Frontal cortex (tissue), 4 donors: ENCODE results near the gene SPACA9. TPM values are rescaled to one million over a fixed set of nuclear protein-coding genes. Genes with fewer than 3 reads are reported as not detected.

Source experiments
- DNase-seq, 2 donors: peaks; one replicate each; pipeline ENCODE4 v3.0.0; 2012; ENCODE audit warnings: low spot score in 2 of 2
- FAIRE-seq: peaks from 2 replicates; lab custom pipeline; 2012; peaks lifted over from hg19 to GRCh38; lab: Jason Lieb, UNC
- total RNA-seq: library from RNA; depleted of rRNA; stranded (reverse); fragments of >200 nt; gene quantifications from one replicate; pipeline ENCODE4 v1.2.3, GENCODE V29; 2014
- donor health status: control.
- donor health status: control.
- donor health status: control.

SPACA9 gene
- total RNA-seq, 1 donor from 2014 or later = 2.0 TPM

GRCh38 chr9:132861666-132862065 lies 17.0 kb upstream of the SPACA9 start:
- FAIRE-seq = no peak
- DNase-seq = no peak

- DNase-seq = no peak
- FAIRE-seq = no peak
Measured at GRCh38 chr9:132862533-132862932, 16.2 kb upstream of the SPACA9 start.

- DNase-seq (no peak), FAIRE-seq (no peak)
Measured at GRCh38 chr9:132863096-132863495, 15.6 kb upstream of the SPACA9 start.

GRCh38 chr9:132864277-132864676 lies 14.4 kb upstream of the SPACA9 start:
- FAIRE-seq (no peak), DNase-seq (no peak)

- FAIRE-seq = no peak
- DNase-seq = no peak
Measured at GRCh38 chr9:132864691-132865090, 14.0 kb upstream of the SPACA9 start.

GRCh38 chr9:132866898-132867297 lies 11.8 kb upstream of the SPACA9 start:
- FAIRE-seq (no peak), DNase-seq (no peak)

- no peak for DNase-seq
- no peak for FAIRE-seq
Measured at GRCh38 chr9:132869266-132869665, 9.4 kb upstream of the SPACA9 start.

- no peak for FAIRE-seq
- no peak for DNase-seq
Measured at GRCh38 chr9:132873403-132873802, 5.3 kb upstream of the SPACA9 start.

- DNase-seq (no peak), FAIRE-seq (no peak)
Measured at GRCh38 chr9:132875159-132875558, 3.5 kb upstream of the SPACA9 start.

- no peak for FAIRE-seq
Measured at GRCh38 chr9:132876849-132877248, 1.8 kb upstream of the SPACA9 start.

GRCh38 chr9:132877458-132877823 lies 1.3 kb upstream of the SPACA9 start:
- FAIRE-seq = no peak
- DNase-seq = no peak

More at GRCh38 chr9:132876849-132877248, 1.8 kb upstream of the SPACA9 start:
- no peak for DNase-seq

- peak; percentile 93 to 95 for DNase-seq
- FAIRE-seq = no peak
Measured at GRCh38 chr9:132877824-132878694, 639 bp upstream of the SPACA9 start, which contains the start of gene AK8. AK8 (minus strand) TSS chr9:132878284; CDS start chr9:132878255, 29 bp downstream.

- FAIRE-seq = no peak
- no peak for DNase-seq
Measured at GRCh38 chr9:132879457-132880323, 992 bp downstream of the SPACA9 start.

- no peak for DNase-seq
- FAIRE-seq = no peak
Measured at GRCh38 chr9:132880324-132880661, 1.6 kb downstream of the SPACA9 start.

GRCh38 chr9:132881826-132882225 lies 3.1 kb downstream of the SPACA9 start:
- DNase-seq = no peak
- no peak for FAIRE-seq

- FAIRE-seq (no peak), DNase-seq (no peak)
Measured at GRCh38 chr9:132882616-132883015, 3.9 kb downstream of the SPACA9 start.

GRCh38 chr9:132883349-132884294 lies 4.9 kb downstream of the SPACA9 start:
- no peak for FAIRE-seq
- no peak for DNase-seq

GRCh38 chr9:132885720-132886333 lies 7.1 kb downstream of the SPACA9 start:
- FAIRE-seq (no peak), DNase-seq (no peak)

GRCh38 chr9:132886334-132886725 lies 7.6 kb downstream of the SPACA9 start:
- FAIRE-seq (no peak), DNase-seq (no peak)
